Mucosa of descending colon (tissue), 3 donors: Measurements from ENCODE around the gene TEAD3. TPM values are rescaled to one million over a fixed set of nuclear protein-coding genes. Genes with fewer than 3 reads are reported as not detected.

ENCODE experiments used
- ATAC-seq: fragments of 200-7000 bp; cut with Tn5 transposase; one replicate; pipeline ENCODE4 v1.9.1; 2020; ENCODE audit warnings: mild to moderate bottlenecking, moderate library complexity
- DNase-seq, 3 donors: peaks; one replicate each; pipeline ENCODE4 v3.0.0-alpha.2; 2020
- H3K36me3 ChIP-seq: fragments of 200-600 bp; one replicate; pipeline ENCODE4 v1.8.0; 2021; ENCODE audit warnings: low read depth, mild to moderate bottlenecking
- H3K4me1 ChIP-seq: fragments of 200-600 bp; one replicate; pipeline ENCODE4 v1.8.0; 2021; ENCODE audit warnings: low read depth, mild to moderate bottlenecking
- H3K4me3 ChIP-seq: fragments of 200-600 bp; one replicate; pipeline ENCODE4 v1.8.0; 2021; ENCODE audit warnings: mild to moderate bottlenecking
- H3K9me3 ChIP-seq: fragments of 200-600 bp; one replicate; pipeline ENCODE4 v1.8.0; 2021; ENCODE audit warnings: mild to moderate bottlenecking
- intact Hi-C, 2 donors: fragments of 100-400 bp; cut with DNase I in 1 of 2; cut with micrococcal nuclease in 1 of 2; formaldehyde crosslinking; loops; one replicate each; pipeline versions ENCODE4 v1.11.0 to v1.11.1; 2022; cut with DNase I, micrococcal nuclease
- total RNA-seq, 3 donors: library from RNA; stranded (reverse); fragmentation: NEBNext Ultra II Directional in 2 of 3; extraction: Animal tissue kit (Norgen Biotek cat#: 25700) in 2 of 3; gene quantifications; one replicate each; pipeline versions ENCODE4 v1.2.1 to v1.2.4, GENCODE V29; 2021 to 2023
- TF ChIP-seq, protein P1 (sequence below): fragments of 200-600 bp; IDR thresholded peaks from one replicate; pipeline ENCODE4 v1.8.0; 2022; ENCODE audit warnings: antibody characterized with exemption, mild to moderate bottlenecking
- donor health status: DM: no; HTN: no; CAD: no; lungs with moderate emphysema.
- donor health status: DM: no; HTN: no; CAD: no.
- donor health status: DM: no; HTN: yes; CAD: no.

Gene TEAD3
- total RNA-seq, 3 donors from 2014 or later, result 28.3 to 98.0 (median 28.8) TPM

DNA sequence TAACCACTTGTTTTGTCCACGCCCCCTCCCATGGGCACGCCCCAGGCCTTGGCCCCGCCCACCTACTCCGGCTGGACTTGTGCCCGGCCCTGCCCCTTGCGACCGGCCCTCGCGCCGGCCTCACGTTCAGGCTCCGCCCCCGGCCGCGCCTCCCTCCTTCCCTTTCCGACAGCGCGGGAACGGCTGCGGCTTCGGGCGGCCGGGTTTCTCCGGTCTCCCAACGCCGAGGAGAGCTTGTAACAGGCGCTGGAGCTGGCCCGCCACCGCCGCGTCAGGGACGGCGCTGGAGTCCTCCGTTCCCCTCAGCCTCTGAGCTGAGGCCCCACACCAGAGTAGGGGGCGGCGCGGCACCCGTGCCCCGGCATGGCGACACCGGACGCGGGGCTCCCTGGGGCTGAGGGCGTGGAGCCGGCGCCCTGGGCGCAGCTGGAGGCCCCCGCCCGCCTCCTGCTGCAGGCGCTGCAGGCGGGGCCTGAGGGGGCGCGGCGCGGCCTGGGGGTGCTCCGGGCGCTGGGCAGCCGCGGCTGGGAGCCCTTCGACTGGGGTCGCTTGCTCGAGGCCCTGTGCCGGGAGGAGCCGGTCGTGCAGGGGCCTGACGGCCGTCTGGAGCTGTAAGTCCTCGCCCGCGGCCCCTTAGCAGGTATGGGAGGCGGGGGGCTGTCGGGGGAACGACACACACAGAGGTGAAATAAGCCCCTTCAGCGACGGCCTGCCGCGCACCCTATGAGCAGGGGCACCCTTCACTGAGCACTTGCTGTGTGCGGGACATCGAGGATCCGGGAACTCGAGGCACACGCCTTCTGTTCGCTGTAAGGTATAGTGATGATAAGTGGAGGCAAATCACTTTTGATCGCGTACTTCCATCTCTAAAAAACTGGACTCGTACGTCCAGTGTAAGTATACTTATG, 44.4 kb downstream of the TEAD3 start, which contains the start of gene FANCE:
FANCE (plus strand) TSS at position 156 of the 908 bp plus-strand sequence; CDS start at position 364, 208 bp downstream.
- DNase-seq, result peak; percentile 96 to 100 (median 99)
- Histone ChIP-seq H3K36me3 (no peaks in the 10 kb centered on the region), H3K9me3 (no peaks in the 10 kb centered on the region), H3K4me3 (peak within 1 kb of the TSS; percentile 37), H3K4me1 (peaks cover 12% of the 10 kb centered on the region)
- intact Hi-C loops, result no loop called here
- peak; percentile 99 for ATAC-seq
- TF ChIP-seq, protein P1, sequence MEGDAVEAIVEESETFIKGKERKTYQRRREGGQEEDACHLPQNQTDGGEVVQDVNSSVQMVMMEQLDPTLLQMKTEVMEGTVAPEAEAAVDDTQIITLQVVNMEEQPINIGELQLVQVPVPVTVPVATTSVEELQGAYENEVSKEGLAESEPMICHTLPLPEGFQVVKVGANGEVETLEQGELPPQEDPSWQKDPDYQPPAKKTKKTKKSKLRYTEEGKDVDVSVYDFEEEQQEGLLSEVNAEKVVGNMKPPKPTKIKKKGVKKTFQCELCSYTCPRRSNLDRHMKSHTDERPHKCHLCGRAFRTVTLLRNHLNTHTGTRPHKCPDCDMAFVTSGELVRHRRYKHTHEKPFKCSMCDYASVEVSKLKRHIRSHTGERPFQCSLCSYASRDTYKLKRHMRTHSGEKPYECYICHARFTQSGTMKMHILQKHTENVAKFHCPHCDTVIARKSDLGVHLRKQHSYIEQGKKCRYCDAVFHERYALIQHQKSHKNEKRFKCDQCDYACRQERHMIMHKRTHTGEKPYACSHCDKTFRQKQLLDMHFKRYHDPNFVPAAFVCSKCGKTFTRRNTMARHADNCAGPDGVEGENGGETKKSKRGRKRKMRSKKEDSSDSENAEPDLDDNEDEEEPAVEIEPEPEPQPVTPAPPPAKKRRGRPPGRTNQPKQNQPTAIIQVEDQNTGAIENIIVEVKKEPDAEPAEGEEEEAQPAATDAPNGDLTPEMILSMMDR, result no peak

DNA sequence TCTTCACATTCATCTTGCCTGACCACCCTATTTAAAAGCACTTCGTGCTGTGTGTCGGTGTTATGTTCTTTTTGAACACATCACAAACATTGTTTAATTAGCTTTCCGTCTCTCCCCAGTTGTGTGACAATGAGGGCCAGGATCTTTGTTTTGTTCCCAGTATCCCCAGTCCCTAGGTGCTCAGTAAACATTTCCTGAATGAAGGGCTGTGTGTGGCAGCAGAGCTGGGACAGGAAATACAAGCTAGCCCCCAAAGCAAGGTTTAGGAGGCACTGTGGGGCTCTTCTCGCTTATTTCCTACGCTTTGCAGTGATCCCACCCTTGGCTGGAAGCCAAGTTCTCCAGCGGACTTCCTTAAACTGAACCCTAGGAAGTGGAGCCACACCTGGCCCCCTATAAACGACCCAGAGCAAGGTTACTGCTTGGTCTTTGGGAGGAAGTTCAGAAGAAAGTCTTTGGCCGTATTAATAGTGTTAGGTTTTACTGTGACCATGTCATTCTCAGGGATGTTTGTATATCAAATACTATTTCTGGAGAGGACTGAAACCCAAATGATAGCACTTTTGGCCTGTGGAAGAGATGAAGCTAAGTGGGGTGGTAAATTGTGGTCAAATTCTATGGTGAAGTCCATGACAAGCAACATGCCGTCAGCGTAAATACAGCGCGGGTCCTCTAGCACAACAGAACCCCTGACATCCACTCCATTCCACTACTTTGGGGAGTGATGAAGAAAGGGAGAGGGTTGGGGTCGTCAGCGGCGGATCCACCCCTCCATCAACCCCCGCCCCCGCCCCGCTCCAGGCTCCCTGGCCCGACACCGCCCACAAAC, 45.3 kb downstream of the TEAD3 start:
- peaks cover 12% of the 10 kb centered on the region for H3K4me1 ChIP-seq
- TF ChIP-seq, protein P1, result no peak
- H3K9me3 ChIP-seq, result no peaks in the 10 kb centered on the region
- intact Hi-C loops, result no loop called here
- no peak for ATAC-seq
- peak overlapping the region; percentile 37 for H3K4me3 ChIP-seq
- H3K36me3 ChIP-seq, result no peaks in the 10 kb centered on the region
- peak in 1 of 3 donors; percentile 54 for DNase-seq

- DNase-seq (peak in 1 of 3 donors; percentile 48), ATAC-seq (peak; percentile 63)
- Histone ChIP-seq H3K36me3 (no peaks in the 10 kb centered on the region), H3K4me3 (no peak overlapping the region), H3K4me1 (peaks cover 12% of the 10 kb centered on the region), H3K9me3 (no peaks in the 10 kb centered on the region)
- intact Hi-C loops, result loop anchor here (5.0 kb wide), 1 partner anchor 107 kb away; the partner anchor contains the start of gene PPARD (in 2 of the 2)
- TF ChIP-seq, protein P1, result no peak
These were observed 47.5 kb downstream of the TEAD3 start for GRCh38 chr6:35449287-35449881.

- no peaks in the 10 kb centered on the region for H3K36me3 ChIP-seq
- DNase-seq (no peak), ATAC-seq (no peak)
- intact Hi-C loops, result loop anchor here (5.0 kb wide), 1 partner anchor 106 kb away; the partner anchor contains the start of gene PPARD (in 2 of the 2)
- H3K9me3 ChIP-seq, result no peaks in the 10 kb centered on the region
- TF ChIP-seq, protein P1, result no peak
- H3K4me1 ChIP-seq, result peaks cover 9% of the 10 kb centered on the region
- H3K4me3 ChIP-seq, result no peak overlapping the region
These were observed 48.7 kb downstream of the TEAD3 start for GRCh38 chr6:35448191-35448590.

GRCh38 chr6:35445691-35446090, 51.2 kb downstream of the TEAD3 start:
- Histone ChIP-seq H3K9me3 (no peaks in the 10 kb centered on the region), H3K4me1 (no peaks in the 10 kb centered on the region), H3K4me3 (no peak overlapping the region), H3K36me3 (no peaks in the 10 kb centered on the region)
- ATAC-seq, result no peak
- DNase-seq, result no peak
- TF ChIP-seq, protein P1, result no peak
- intact Hi-C loops, result loop anchor here (5.0 kb wide), 1 partner anchor 103 kb away; the partner anchor contains the start of gene PPARD (in 2 of the 2)
